ENCODE measurements around the gene CDSN.
A peak's percentile ranks its signal among the peaks of the same experiment; 100 is the strongest.
"Not testable (repeated sequence)": the region's sequence is repeated elsewhere in the genome, so short reads cannot be mapped to it uniquely, and the experiment has no call there.

The CDSN gene

DNA sequence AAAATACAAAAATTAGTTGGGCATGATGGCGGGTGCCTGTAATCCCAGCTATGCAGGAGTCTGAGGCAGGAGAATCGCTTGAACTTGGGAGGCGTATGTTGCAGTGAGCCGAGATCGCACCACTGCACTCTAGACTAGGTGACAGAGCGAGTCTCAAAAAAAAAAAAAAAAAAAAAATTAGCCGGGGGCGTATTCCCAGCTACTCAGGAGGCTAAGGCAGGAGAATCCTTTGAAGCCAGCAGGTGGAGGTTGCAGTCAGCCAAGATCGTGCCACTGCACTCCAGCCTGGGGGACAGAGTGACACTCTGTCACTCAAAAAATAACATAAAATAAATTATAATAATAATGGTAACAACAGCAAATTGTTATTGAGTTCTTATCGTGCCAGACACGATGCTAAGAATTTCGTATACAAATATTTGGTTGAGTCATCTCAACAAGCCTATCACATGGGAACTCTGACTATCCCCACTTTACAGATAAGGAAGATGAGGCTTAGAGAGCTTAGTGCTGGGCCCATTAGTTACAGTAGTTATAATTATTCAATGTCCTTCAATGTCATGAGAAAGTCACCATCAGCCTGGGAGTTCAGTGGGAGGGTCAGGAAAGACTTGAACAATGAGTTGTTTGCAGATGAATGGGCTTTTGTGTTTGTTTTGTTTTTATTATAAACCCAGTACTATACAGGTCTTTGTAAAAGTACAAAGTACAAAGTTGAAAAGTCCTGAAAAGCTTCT, 27.3 kb downstream of the CDSN start:
- DNase-seq (ENCODE audit: low read depth), result no peak
- H3K4me3 ChIP-seq (ENCODE audit: low read depth, low read length), result no peak overlapping the region

GRCh38 chr6:31092238-31092637, 28.0 kb downstream of the CDSN start:
- DNase-seq (ENCODE audit: low read depth), result no peak

GRCh38 chr6:31091680-31092079, 28.6 kb downstream of the CDSN start:
- H3K4me3 ChIP-seq (ENCODE audit: low read depth, low read length), result no peak overlapping the region
- DNase-seq (ENCODE audit: low read depth), result no peak

More at GRCh38 chr6:31092238-31092637, 28.0 kb downstream of the CDSN start:
- H3K4me3 ChIP-seq (ENCODE audit: low read depth, low read length), result no peak overlapping the region

DNA sequence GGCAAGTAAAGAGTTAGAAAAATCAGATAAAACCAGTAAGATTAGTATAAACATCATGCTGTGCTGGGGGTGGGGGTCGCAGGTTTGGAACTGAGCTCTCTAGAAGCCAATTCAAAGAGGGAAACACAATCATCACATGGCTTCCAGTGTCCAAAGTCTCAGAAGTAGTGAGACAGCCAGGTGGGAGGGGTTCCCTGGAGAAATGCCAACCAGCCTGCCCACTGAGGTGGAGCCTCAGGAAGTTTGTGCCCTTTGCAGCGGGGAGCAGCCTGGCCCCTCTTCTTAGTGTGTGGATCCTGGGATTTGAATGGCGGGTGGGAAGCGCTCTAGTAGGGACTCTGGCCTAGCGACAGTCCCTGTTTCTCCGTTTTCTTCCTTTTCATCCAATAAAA, 29.3 kb downstream of the CDSN start:
- H3K4me3 ChIP-seq (ENCODE audit: low read depth, low read length), result no peak overlapping the region
- no peak for DNase-seq (ENCODE audit: low read depth)

- no peak overlapping the region for H3K4me3 ChIP-seq (ENCODE audit: low read depth, low read length)
- no peak for DNase-seq (ENCODE audit: low read depth)
Measured at GRCh38 chr6:31090275-31090972, 29.8 kb downstream of the CDSN start.

GRCh38 chr6:31087494-31088089, 32.7 kb downstream of the CDSN start:
- no peak overlapping the region for H3K4me3 ChIP-seq (ENCODE audit: low read depth, low read length)
- DNase-seq (ENCODE audit: low read depth), result no peak

DNA sequence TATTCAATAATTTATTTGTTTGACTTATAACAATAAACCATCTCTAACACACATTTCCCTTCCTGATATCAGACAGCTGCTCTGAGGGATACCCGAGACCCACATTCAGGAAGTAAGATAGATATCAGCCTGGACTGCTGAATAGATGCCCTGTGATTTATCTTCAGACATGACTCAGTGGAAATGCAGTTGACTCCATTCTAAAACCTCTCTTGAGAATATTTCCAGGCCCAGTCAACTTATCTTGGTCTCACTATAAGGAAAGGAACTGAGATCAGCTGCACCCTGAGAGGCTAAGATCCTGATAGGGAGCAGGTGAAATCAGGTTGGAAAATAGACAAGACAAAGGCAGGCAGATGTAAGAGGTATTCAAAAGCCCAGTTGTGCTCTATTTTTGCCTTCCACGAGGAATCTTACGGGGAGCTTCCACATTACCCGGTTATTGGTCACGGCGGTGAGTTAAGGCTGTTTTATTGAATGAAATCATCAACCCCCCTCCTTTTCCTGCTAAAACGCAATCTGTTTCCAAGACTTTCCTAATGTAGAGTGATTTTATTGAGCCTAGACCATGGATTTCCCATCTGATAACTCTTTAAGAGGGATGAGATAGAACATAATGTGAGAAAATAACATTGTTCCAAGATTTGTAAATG, 33.3 kb downstream of the CDSN start:
- no peak overlapping the region for H3K4me3 ChIP-seq (ENCODE audit: low read depth, low read length)

GRCh38 chr6:31083742-31084354, 36.4 kb downstream of the CDSN start:
- peak; percentile 91 for DNase-seq (ENCODE audit: low read depth)
- H3K4me3 ChIP-seq (ENCODE audit: low read depth, low read length), result no peak overlapping the region

More for the DNA sequence above, 33.3 kb downstream of the CDSN start:
- no peak for DNase-seq (ENCODE audit: low read depth)

DNA sequence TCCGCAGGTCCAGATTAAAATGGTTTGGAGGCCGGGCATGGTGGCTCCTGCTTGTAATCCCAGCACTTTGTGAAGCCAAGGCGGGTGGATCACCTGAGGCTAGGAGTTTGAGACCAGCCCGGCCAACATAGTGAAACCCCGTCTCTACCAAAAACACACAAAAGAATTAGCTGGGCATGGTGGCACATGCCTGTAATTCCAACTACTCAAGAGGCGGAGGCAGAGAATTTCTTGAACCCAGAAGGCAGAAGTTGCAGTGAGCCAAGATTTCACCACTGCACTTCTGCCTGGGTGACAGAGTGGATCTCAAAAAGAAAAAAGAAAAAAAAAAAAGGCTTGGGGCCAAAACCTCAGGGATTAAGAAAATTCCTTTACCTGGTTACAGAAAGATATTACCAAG, 38.4 kb downstream of the CDSN start:
- DNase-seq (ENCODE audit: low read depth), result no peak
- H3K4me3 ChIP-seq (ENCODE audit: low read depth, low read length), result no peak overlapping the region

GRCh38 chr6:31079656-31080261, 40.5 kb downstream of the CDSN start:
- no peak overlapping the region for H3K4me3 ChIP-seq (ENCODE audit: low read depth, low read length)
- no peak for DNase-seq (ENCODE audit: low read depth)

DNA sequence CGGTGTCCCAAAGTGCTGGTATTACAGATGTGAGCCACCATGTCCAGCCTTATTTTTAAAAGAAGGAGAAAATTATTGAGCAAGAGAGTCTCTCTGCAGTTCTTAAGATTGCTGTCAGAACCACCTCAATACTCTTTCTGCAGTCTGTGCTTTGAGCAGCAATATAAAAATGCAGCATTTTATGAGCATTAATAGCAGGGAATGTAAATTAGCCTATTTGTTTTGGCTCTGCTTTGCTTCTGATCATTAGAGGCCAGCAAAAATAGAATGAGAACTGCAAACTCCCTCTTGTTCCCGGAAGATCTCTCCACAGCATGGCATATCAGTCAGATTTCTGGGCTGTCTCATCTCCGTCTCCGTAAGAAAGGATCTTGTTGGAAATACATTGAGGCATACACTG, 43.6 kb downstream of the CDSN start:
- DNase-seq (ENCODE audit: low read depth), result no peak
- H3K4me3 ChIP-seq (ENCODE audit: low read depth, low read length), result no peak overlapping the region

DNA sequence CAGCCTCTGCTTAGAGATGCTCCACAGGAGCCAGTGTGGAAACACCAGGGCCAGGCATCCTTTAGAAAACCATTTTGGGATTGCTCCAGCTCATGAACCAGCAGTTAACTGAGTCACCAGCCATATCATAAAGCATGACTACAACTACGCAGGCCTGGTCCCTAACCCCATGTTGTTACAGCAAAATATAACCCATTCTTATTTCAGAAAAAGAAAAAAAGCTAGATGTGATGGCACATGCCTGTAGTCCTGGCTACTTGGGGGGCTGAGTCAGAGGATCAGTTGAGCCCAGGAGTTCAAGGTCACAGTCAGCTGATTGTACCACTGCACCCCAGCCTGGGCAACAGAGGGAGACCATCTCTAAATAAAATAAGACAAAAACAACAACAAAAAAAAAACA, 44.7 kb downstream of the CDSN start:
- H3K4me3 ChIP-seq (ENCODE audit: low read depth, low read length), result no peak overlapping the region
- peak; percentile 73 for DNase-seq (ENCODE audit: low read depth)

- no peak for DNase-seq (ENCODE audit: low read depth)
- H3K4me3 ChIP-seq (ENCODE audit: low read depth, low read length), result no peak overlapping the region
Measured at GRCh38 chr6:31074401-31074800, 45.8 kb downstream of the CDSN start.

DNA sequence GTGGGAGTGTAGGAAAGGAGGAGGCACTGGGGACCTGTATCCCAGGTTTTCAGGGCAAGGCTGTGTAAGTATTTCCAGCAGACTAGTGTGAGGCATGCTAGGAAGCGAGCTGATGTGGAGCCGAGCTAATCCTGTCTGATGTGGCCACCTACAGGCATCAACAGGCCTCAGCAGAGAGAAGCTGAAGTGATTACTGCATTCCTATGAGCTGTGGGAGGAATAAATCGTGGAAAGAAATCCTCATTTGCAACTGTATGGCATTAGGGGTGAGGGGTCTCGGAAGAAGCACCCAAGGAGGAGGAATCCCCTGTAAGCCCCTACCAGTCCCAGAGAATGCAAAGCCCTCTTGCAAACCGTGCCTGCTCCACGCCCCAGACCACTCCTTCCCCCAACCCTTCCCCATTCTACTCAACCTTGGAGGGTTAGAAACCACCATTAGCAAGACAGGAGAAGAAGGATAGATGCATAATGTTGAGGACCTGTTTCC, 49.5 kb downstream of the CDSN start:
- H3K4me3 ChIP-seq (ENCODE audit: low read depth, low read length), result no peak overlapping the region
- peak; percentile 57 for DNase-seq (ENCODE audit: low read depth)

DNA sequence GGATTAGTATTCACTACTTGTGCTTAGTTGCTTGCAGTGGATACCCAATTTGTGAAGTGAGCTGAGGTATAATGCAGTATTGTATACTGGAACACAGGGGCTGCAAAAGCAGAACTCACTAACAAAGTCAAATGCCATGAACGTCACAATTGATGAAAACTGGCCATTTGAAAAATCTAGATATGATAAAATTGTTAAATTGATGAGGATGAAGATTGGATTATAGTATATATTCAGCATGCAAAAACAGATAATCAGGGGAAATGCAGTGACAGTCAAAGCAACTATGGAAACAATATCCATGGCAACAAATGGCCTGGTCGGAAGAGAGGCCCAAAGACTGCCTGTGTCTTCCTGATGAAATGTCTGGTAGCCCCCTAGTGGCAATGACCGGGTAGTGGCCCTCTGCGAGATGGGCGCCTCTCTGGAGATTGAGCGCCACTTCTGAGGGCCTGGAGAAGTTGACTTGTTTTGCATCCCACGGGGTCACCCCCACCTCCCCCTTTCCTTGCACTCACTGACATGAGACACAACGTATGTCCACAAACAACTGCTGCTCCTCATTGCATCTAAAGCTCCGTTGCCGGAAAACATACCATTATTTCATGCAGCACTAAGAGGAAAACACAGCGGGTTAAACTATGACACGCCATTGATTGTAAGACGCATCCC, 51.4 kb downstream of the CDSN start:
- peak; percentile 43 for DNase-seq (ENCODE audit: low read depth)
- H3K4me3 ChIP-seq (ENCODE audit: low read depth, low read length), result no peak overlapping the region

GRCh38 chr6:31067891-31068668, 52.2 kb downstream of the CDSN start:
- DNase-seq (ENCODE audit: low read depth); H3K4me3 ChIP-seq (ENCODE audit: low read depth, low read length): not testable (repeated sequence)

GRCh38 chr6:31067028-31067427, 53.2 kb downstream of the CDSN start:
- DNase-seq (ENCODE audit: low read depth); H3K4me3 ChIP-seq (ENCODE audit: low read depth, low read length): not testable (repeated sequence)

DNA sequence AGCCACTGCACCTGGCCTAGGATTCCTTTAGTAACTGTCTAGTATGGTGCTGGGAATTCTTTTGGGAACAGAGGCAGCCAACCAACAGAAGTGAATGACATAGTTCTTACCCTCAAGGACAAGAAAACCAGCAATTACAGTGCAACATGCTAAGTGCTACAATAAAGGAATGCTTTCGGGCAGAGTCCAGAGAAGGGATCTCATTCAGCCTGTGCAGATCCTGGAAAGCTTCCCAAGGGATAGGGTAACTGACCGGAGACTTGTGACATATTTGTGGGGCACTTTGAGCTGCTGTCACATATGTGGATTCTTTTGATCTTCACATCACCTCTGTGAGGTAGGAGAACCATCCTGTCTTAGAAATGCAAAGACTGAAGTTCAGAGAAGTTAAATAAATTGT, 54.7 kb downstream of the CDSN start:
- DNase-seq (ENCODE audit: low read depth), result no peak
- no peak overlapping the region for H3K4me3 ChIP-seq (ENCODE audit: low read depth, low read length)
